ENCODE data around the gene KRTAP2-1. TPM values are rescaled to one million over a fixed set of nuclear protein-coding genes. Genes with fewer than 3 reads are reported as not detected.

Gene KRTAP2-1
- total RNA-seq, 1 experiment from 2014 or later: not detected

GRCh38 chr17:41071606-41072360 is 24.7 kb upstream of the KRTAP2-1 start:
- TF ChIP-seq CTCF (conservative IDR thresholded peaks at IDR 0.05; ENCODE audit: low read depth, low read length): no peak
- no peak for TF ChIP-seq EZH2 (IDR thresholded peaks at IDR 0.05; ENCODE audit: low read length, unreplicated experiment)
- no peak for TF ChIP-seq EZH2phosphoT487 (IDR thresholded peaks at IDR 0.05; ENCODE audit: borderline replicate concordance, low read length)
- POLR2A ChIA-PET (ENCODE audit: unreplicated experiment): no interaction called here
- H3K27me3 ChIP-seq (ENCODE audit: low read length): no peaks in the 10 kb centered on the region
- H3K36me3 ChIP-seq (ENCODE audit: low read depth, low read length): no peaks in the 10 kb centered on the region
- ATAC-seq (no peak), DNase-seq (no peak)
- peaks cover 7% of the 10 kb centered on the region for H3K4me1 ChIP-seq (ENCODE audit: insufficient read depth, low read length)
- H3K9me2 ChIP-seq (replicated peaks; ENCODE audit: low read length): no peaks in the 10 kb centered on the region
- H3K9ac ChIP-seq (ENCODE audit: low read length): no peak overlapping the region
- no TSS peak for BruUV-seq (replicated peaks)
- intact Hi-C loops (cut with micrococcal nuclease): no loop called here
- no peaks in the 10 kb centered on the region for H3K9me3 ChIP-seq (ENCODE audit: low read length)
- no peak overlapping the region for H3K27ac ChIP-seq (ENCODE audit: low read length)
- H3K4me3 ChIP-seq (ENCODE audit: low read length): no peak overlapping the region
- H3F3A ChIP-seq (ENCODE audit: low read length, unreplicated experiment): no peaks in the 10 kb centered on the region
- H3K4me2 ChIP-seq (ENCODE audit: low read length): no peak overlapping the region
- CTCF ChIA-PET: no interaction called here
- H2AFZ ChIP-seq (ENCODE audit: low read length): no peak overlapping the region
- H3K79me2 ChIP-seq (ENCODE audit: low read length): no peaks in the 10 kb centered on the region
- no peaks in the 10 kb centered on the region for H4K20me1 ChIP-seq (ENCODE audit: low read length)

- no peaks in the 10 kb centered on the region for H3K27me3 ChIP-seq (ENCODE audit: low read length)
- no peaks in the 10 kb centered on the region for H3K9me2 ChIP-seq (replicated peaks; ENCODE audit: low read length)
- ChIA-PET CTCF (no interaction called here), POLR2A (ENCODE audit: unreplicated experiment) (no interaction called here)
- H3K36me3 ChIP-seq (ENCODE audit: low read depth, low read length): no peaks in the 10 kb centered on the region
- H4K20me1 ChIP-seq (ENCODE audit: low read length): no peaks in the 10 kb centered on the region
- H3K4me1 ChIP-seq (ENCODE audit: insufficient read depth, low read length): peaks cover 30% of the 10 kb centered on the region
- no peaks in the 10 kb centered on the region for H3K9me3 ChIP-seq (ENCODE audit: low read length)
- TF ChIP-seq EZH2phosphoT487 (IDR thresholded peaks at IDR 0.05; ENCODE audit: borderline replicate concordance, low read length) (no peak), CTCF (conservative IDR thresholded peaks at IDR 0.05; ENCODE audit: low read depth, low read length) (no peak), EZH2 (IDR thresholded peaks at IDR 0.05; ENCODE audit: low read length, unreplicated experiment) (no peak)
- no peak overlapping the region for H3K4me3 ChIP-seq (ENCODE audit: low read length)
- no peak for DNase-seq
- no peaks in the 10 kb centered on the region for H3K79me2 ChIP-seq (ENCODE audit: low read length)
- no peak for ATAC-seq
- intact Hi-C loops (cut with micrococcal nuclease): loop anchor here (10.0 kb wide), 2 partner anchors 64 to 146 kb away; partner anchors contain the start of gene KRTAP3-1
- no peak overlapping the region for H2AFZ ChIP-seq (ENCODE audit: low read length)
- no TSS peak for BruUV-seq (replicated peaks)
- H3K9ac ChIP-seq (ENCODE audit: low read length): no peak overlapping the region
- no peak overlapping the region for H3K27ac ChIP-seq (ENCODE audit: low read length)
- H3F3A ChIP-seq (ENCODE audit: low read length, unreplicated experiment): no peaks in the 10 kb centered on the region
- H3K4me2 ChIP-seq (ENCODE audit: low read length): no peak overlapping the region
These were observed 21.9 kb upstream of the KRTAP2-1 start for GRCh38 chr17:41069031-41069430.

- H3K27ac ChIP-seq (ENCODE audit: low read length): no peak overlapping the region
- POLR2A ChIA-PET (ENCODE audit: unreplicated experiment): no interaction called here
- no peaks in the 10 kb centered on the region for H3K79me2 ChIP-seq (ENCODE audit: low read length)
- TF ChIP-seq EZH2 (IDR thresholded peaks at IDR 0.05; ENCODE audit: low read length, unreplicated experiment): no peak
- no peak for TF ChIP-seq CTCF (conservative IDR thresholded peaks at IDR 0.05; ENCODE audit: low read depth, low read length)
- TF ChIP-seq EZH2phosphoT487 (IDR thresholded peaks at IDR 0.05; ENCODE audit: borderline replicate concordance, low read length): no peak
- BruUV-seq (replicated peaks): no TSS peak
- H4K20me1 ChIP-seq (ENCODE audit: low read length): no peaks in the 10 kb centered on the region
- no peaks in the 10 kb centered on the region for H3K36me3 ChIP-seq (ENCODE audit: low read depth, low read length)
- peaks cover 48% of the 10 kb centered on the region for H3K4me1 ChIP-seq (ENCODE audit: insufficient read depth, low read length)
- H3K4me3 ChIP-seq (ENCODE audit: low read length): no peak overlapping the region
- no peaks in the 10 kb centered on the region for H3K27me3 ChIP-seq (ENCODE audit: low read length)
- DNase-seq: no peak
- CTCF ChIA-PET: no interaction called here
- no peak overlapping the region for H3K9ac ChIP-seq (ENCODE audit: low read length)
- intact Hi-C loops (cut with micrococcal nuclease): loop anchor here (10.0 kb wide), 2 partner anchors 62 to 148 kb away; partner anchors contain the start of gene KRTAP3-1
- no peaks in the 10 kb centered on the region for H3K9me3 ChIP-seq (ENCODE audit: low read length)
- H3F3A ChIP-seq (ENCODE audit: low read length, unreplicated experiment): no peaks in the 10 kb centered on the region
- no peak overlapping the region for H2AFZ ChIP-seq (ENCODE audit: low read length)
- no peak for ATAC-seq
- H3K4me2 ChIP-seq (ENCODE audit: low read length): no peak overlapping the region
- no peaks in the 10 kb centered on the region for H3K9me2 ChIP-seq (replicated peaks; ENCODE audit: low read length)
These were observed 20.2 kb upstream of the KRTAP2-1 start for GRCh38 chr17:41067281-41067680.

Data from PC-3 (cell line).